HepG2 (cell line): Measurements from ENCODE around the gene VAMP2. TPM values are rescaled to one million over a fixed set of nuclear protein-coding genes. Genes with fewer than 3 reads are reported as not detected.
A peak's percentile ranks its signal among the peaks of the same experiment; 100 is the strongest.

Experiments used
- ASH2L ChIP-seq: fragments of 300-600, 200-600 bp; sonication (generic); IDR thresholded peaks from 2 replicates; pipeline ENCODE4 v1.7.0; 2017; ENCODE audit warnings: low read depth, mild to moderate bottlenecking, moderate library complexity, mixed read lengths, low read length; ENCODE audit not compliant: insufficient read length
- ATF3 ChIP-seq: sonication (generic); formaldehyde crosslinking; IDR thresholded peaks from 2 replicates; pipeline ENCODE4 v1.4.0; 2020; ENCODE audit warnings: missing genetic modification reagents
- ELF3 ChIP-seq: IDR thresholded peaks from 2 replicates; pipeline ENCODE4 v1.6.1; 2016; ENCODE audit warnings: missing genetic modification reagents, missing compliant biosample characterization
- EP300 ChIP-seq, 3 experiments: sonication (generic) in 1 of 3; formaldehyde crosslinking in 1 of 3; IDR thresholded peaks; 2 replicates each; pipeline versions ENCODE4 v1.5.1 to v1.6.1; 2011 to 2020; ENCODE audit warnings: low read depth in 2 of 3, low read length in 2 of 3, borderline replicate concordance in 1 of 3, improper control_type of control experiment in 1 of 3, mild to moderate bottlenecking in 1 of 3, missing genetic modification reagents in 1 of 3, moderate library complexity in 1 of 3
- GATAD2A ChIP-seq: IDR thresholded peaks from 2 replicates; pipeline ENCODE4 v1.6.1; 2016
- HNF4A ChIP-seq: sonication (generic); formaldehyde crosslinking; IDR thresholded peaks from 2 replicates; pipeline ENCODE4 v1.4.0; 2020; ENCODE audit warnings: missing genetic modification reagents
- IRF9 ChIP-seq: sonication (generic); formaldehyde crosslinking; IDR thresholded peaks from 2 replicates; pipeline ENCODE4 v1.8.0; 2022; ENCODE audit warnings: missing genetic modification reagents, mild to moderate bottlenecking, borderline replicate concordance
- MEIS1 ChIP-seq: sonication (generic); formaldehyde crosslinking; IDR thresholded peaks from 2 replicates; pipeline ENCODE4 v1.9.0; 2021; ENCODE audit warnings: mild to moderate bottlenecking, missing genetic modification reagents, moderate library complexity, borderline replicate concordance
- MYNN ChIP-seq: sonication (generic); formaldehyde crosslinking; IDR thresholded peaks from 2 replicates; pipeline ENCODE4 v1.4.0; 2020; ENCODE audit warnings: mild to moderate bottlenecking, low read depth, missing genetic modification reagents
- NFRKB ChIP-seq: fragments of 450-650 bp; IDR thresholded peaks from 2 replicates; pipeline ENCODE4 v1.6.1; 2017
- RFX3 ChIP-seq: IDR thresholded peaks from 2 replicates; pipeline ENCODE4 v1.6.1; 2016; ENCODE audit warnings: missing biosample characterization, missing genetic modification reagents
- RFX5 ChIP-seq: IDR thresholded peaks from 2 replicates; pipeline ENCODE4 v1.6.1; 2011; ENCODE audit warnings: low read depth, low read length, improper control_type of control experiment
- RXRA ChIP-seq: sonication (generic); formaldehyde crosslinking; IDR thresholded peaks from 2 replicates; pipeline ENCODE4 v1.5.1; 2020; ENCODE audit warnings: missing genetic modification reagents
- SALL2 ChIP-seq: sonication (generic); formaldehyde crosslinking; IDR thresholded peaks from 2 replicates; pipeline ENCODE4 v1.8.1; 2023; ENCODE audit warnings: mild to moderate bottlenecking, missing genetic modification reagents, inconsistent platforms
- SMAD3 ChIP-seq: sonication (generic); formaldehyde crosslinking; IDR thresholded peaks from 2 replicates; pipeline ENCODE4 v1.4.0; 2020; ENCODE audit warnings: missing genetic modification reagents
- SNAPC2 ChIP-seq: sonication (generic); formaldehyde crosslinking; IDR thresholded peaks from 2 replicates; pipeline ENCODE4 v1.8.1; 2022; ENCODE audit warnings: mild to moderate bottlenecking, missing genetic modification reagents
- STAG1 ChIP-seq: sonication (generic); formaldehyde crosslinking; IDR thresholded peaks from 2 replicates; pipeline ENCODE4 v1.4.0; 2020; ENCODE audit warnings: missing genetic modification reagents
- TCF7 ChIP-seq: sonication (generic); IDR thresholded peaks from 2 replicates; pipeline ENCODE4 v1.6.1; 2016; ENCODE audit warnings: antibody characterized with exemption, low read depth
- TSC22D2 ChIP-seq: sonication (generic); formaldehyde crosslinking; IDR thresholded peaks from 2 replicates; pipeline ENCODE4 v1.5.1; 2020; ENCODE audit warnings: missing genetic modification reagents, mild to moderate bottlenecking, borderline replicate concordance
- ZFP1 ChIP-seq: IDR thresholded peaks from 2 replicates; pipeline ENCODE4 v1.6.1; 2016
- ZNF20 ChIP-seq: sonication (generic); formaldehyde crosslinking; IDR thresholded peaks from 2 replicates; pipeline ENCODE4 v1.4.0; 2020; ENCODE audit warnings: mild to moderate bottlenecking, moderate library complexity, missing genetic modification reagents
- ZNF234 ChIP-seq: sonication (generic); formaldehyde crosslinking; conservative IDR thresholded peaks from 2 replicates; pipeline ENCODE4 v1.5.1; 2020; ENCODE audit warnings: mild to moderate bottlenecking, missing genetic modification reagents
- ZNF296 ChIP-seq: sonication (generic); formaldehyde crosslinking; conservative IDR thresholded peaks from 2 replicates; pipeline ENCODE4 v1.5.0; 2020; ENCODE audit warnings: mild to moderate bottlenecking, missing genetic modification reagents
- ZNF569 ChIP-seq: sonication (generic); formaldehyde crosslinking; IDR thresholded peaks from 2 replicates; pipeline ENCODE4 v1.5.0; 2020; ENCODE audit warnings: mild to moderate bottlenecking, missing genetic modification reagents, moderate library complexity, borderline replicate concordance
- ZNF607 ChIP-seq: sonication (generic); formaldehyde crosslinking; IDR thresholded peaks from 2 replicates; pipeline ENCODE4 v1.5.1; 2020; ENCODE audit warnings: missing genetic modification reagents, mild to moderate bottlenecking, borderline replicate concordance
- ZNF724P ChIP-seq: sonication (generic); formaldehyde crosslinking; IDR thresholded peaks from 2 replicates; pipeline ENCODE4 v1.8.0; 2022; ENCODE audit warnings: missing genetic modification reagents, borderline replicate concordance
- ZNF737 ChIP-seq: sonication (generic); formaldehyde crosslinking; IDR thresholded peaks from 2 replicates; pipeline ENCODE4 v1.5.0; 2020; ENCODE audit warnings: missing genetic modification reagents, mild to moderate bottlenecking, borderline replicate concordance
- ZNF749 ChIP-seq: sonication (generic); formaldehyde crosslinking; IDR thresholded peaks from 2 replicates; pipeline ENCODE4 v1.8.0; 2022; ENCODE audit warnings: mild to moderate bottlenecking, missing genetic modification reagents, moderate library complexity, borderline replicate concordance
- ZSCAN20 ChIP-seq: sonication (generic); formaldehyde crosslinking; IDR thresholded peaks from 2 replicates; pipeline ENCODE4 v1.4.0; 2020; ENCODE audit warnings: missing genetic modification reagents, mild to moderate bottlenecking, borderline replicate concordance
- polyA plus RNA-seq, 8 experiments: library from polyadenylated mRNA; depleted of rRNA in 3 of 8; stranded (reverse) in 7 of 8; unstranded in 1 of 8; fragments of >200 nt; fragmentation: Illumina TruSeq in 4 of 8; extraction: Trizol in 4 of 8; gene quantifications; 2 replicates each; pipeline versions ENCODE4 v1.2.1 to v1.2.3, GENCODE V29; 2011 to 2016; ENCODE audit warnings: low read depth in 4 of 8, missing spikeins in 1 of 8, mixed read lengths in 1 of 8; ENCODE audit not compliant: insufficient read depth in 1 of 8
- total RNA-seq, 5 experiments: library from RNA; depleted of rRNA; stranded (reverse); fragments of >200 nt; fragmentation: Illumina TruSeq; extraction: Trizol; gene quantifications; 2 replicates each; pipeline ENCODE4 v1.2.3, GENCODE V29; 2016; ENCODE audit warnings: low read depth in 1 of 5
- TF ChIP-seq, protein P1 (sequence below): sonication (generic); formaldehyde crosslinking; IDR thresholded peaks from 2 replicates; pipeline ENCODE4 v1.8.1; 2023; ENCODE audit warnings: missing genetic modification reagents, inconsistent platforms, borderline replicate concordance

Gene VAMP2
- total and polyA plus RNA-seq, 2 of the 13 experiments (the other 11 are each of a cell fraction or from before 2014, with no cell fraction given) = 3.9 to 17.2 TPM

GRCh38 chr17:8125154-8125946, 37.4 kb downstream of the VAMP2 start (continued):
- TF ChIP-seq ZNF20 = no peak
- no peak for TF ChIP-seq TCF7
- TF ChIP-seq MYNN (CRISPR knock-in tag) = no peak
- TF ChIP-seq ZNF607 (CRISPR knock-in tag) = no peak
- TF ChIP-seq ZNF724P (CRISPR knock-in tag) = no peak
- no peak for TF ChIP-seq ASH2L
- peak; percentile 68 for TF ChIP-seq GATAD2A (CRISPR knock-in tag)
- no peak for TF ChIP-seq ZNF737 (CRISPR knock-in tag)
- TF ChIP-seq ZNF296 (CRISPR knock-in tag) = 0 out of 2 replicates have a peak, but pooled peaks have one; percentile 33
- TF ChIP-seq IRF9 = no peak
- no peak for TF ChIP-seq SNAPC2 (CRISPR knock-in tag)
- no peak for TF ChIP-seq ZSCAN20
- TF ChIP-seq STAG1 (CRISPR knock-in tag) = no peak
- peak; percentile 41; the same call in 1 of the 2 replicates for TF ChIP-seq ELF3 (CRISPR knock-in tag)
- TF ChIP-seq ZFP1 (CRISPR knock-in tag) = 0 out of 2 replicates have a peak, but pooled peaks have one; percentile 70
- no peak for TF ChIP-seq RFX3 (CRISPR knock-in tag)
- no peak for TF ChIP-seq ZNF569 (CRISPR knock-in tag)
- no peak for TF ChIP-seq HNF4A
- TF ChIP-seq SALL2 (CRISPR knock-in tag) = no peak
- peak; percentile 25; the same call in 1 of the 2 replicates for TF ChIP-seq TSC22D2 (CRISPR knock-in tag)
- TF ChIP-seq RXRA = no peak
- no peak for TF ChIP-seq EP300 (IDR thresholded peaks at IDR 0.05; ENCODE audit: low read depth in 2 of 2, low read length in 2 of 2)
- no peak for TF ChIP-seq EP300 (CRISPR knock-in tag; IDR thresholded peaks at IDR 0.05; ENCODE audit: borderline replicate concordance)
- peak; percentile 77 for TF ChIP-seq SMAD3 (CRISPR knock-in tag)
- TF ChIP-seq ATF3 (CRISPR knock-in tag) = no peak
- no peak for TF ChIP-seq NFRKB
- TF ChIP-seq ZNF234 (CRISPR knock-in tag) = no peak
- TF ChIP-seq MEIS1 (CRISPR knock-in tag) = no peak
- TF ChIP-seq RFX5 = no peak
- TF ChIP-seq ZNF749 = 0 out of 2 replicates have a peak, but pooled peaks have one; percentile 58
- TF ChIP-seq, protein P1, sequence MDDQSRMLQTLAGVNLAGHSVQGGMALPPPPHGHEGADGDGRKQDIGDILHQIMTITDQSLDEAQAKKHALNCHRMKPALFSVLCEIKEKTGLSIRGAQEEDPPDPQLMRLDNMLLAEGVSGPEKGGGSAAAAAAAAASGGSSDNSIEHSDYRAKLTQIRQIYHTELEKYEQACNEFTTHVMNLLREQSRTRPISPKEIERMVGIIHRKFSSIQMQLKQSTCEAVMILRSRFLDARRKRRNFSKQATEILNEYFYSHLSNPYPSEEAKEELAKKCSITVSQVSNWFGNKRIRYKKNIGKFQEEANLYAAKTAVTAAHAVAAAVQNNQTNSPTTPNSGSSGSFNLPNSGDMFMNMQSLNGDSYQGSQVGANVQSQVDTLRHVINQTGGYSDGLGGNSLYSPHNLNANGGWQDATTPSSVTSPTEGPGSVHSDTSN = no peak
